ENCODE results near the gene SPDEF.

The SPDEF gene

GRCh38 chr6:34551720-34552119 lies 4.4 kb downstream of the SPDEF start:
- TF ChIP-seq CTCF (IDR thresholded peaks at IDR 0.05; ENCODE audit: extremely low read depth, missing control alignments): no peak
- DNase-seq (ENCODE audit: low spot score): no peak

- TF ChIP-seq CTCF (IDR thresholded peaks at IDR 0.05; ENCODE audit: extremely low read depth, missing control alignments): no peak
- no peak for DNase-seq (ENCODE audit: low spot score)
Measured at GRCh38 chr6:34549804-34550202, 6.3 kb downstream of the SPDEF start.

GRCh38 chr6:34549026-34549803 lies 6.9 kb downstream of the SPDEF start:
- DNase-seq (ENCODE audit: low spot score): no peak
- no peak for TF ChIP-seq CTCF (IDR thresholded peaks at IDR 0.05; ENCODE audit: extremely low read depth, missing control alignments)

- TF ChIP-seq CTCF (IDR thresholded peaks at IDR 0.05; ENCODE audit: extremely low read depth, missing control alignments): no peak
- DNase-seq (ENCODE audit: low spot score): no peak
Measured at GRCh38 chr6:34547701-34548644, 8.2 kb downstream of the SPDEF start.

- no peak for DNase-seq (ENCODE audit: low spot score)
- TF ChIP-seq CTCF (IDR thresholded peaks at IDR 0.05; ENCODE audit: extremely low read depth, missing control alignments): no peak
Measured at GRCh38 chr6:34546551-34547321, 9.4 kb downstream of the SPDEF start.

GRCh38 chr6:34544776-34545471 lies 11.2 kb downstream of the SPDEF start:
- DNase-seq (ENCODE audit: low spot score): no peak
- no peak for TF ChIP-seq CTCF (IDR thresholded peaks at IDR 0.05; ENCODE audit: extremely low read depth, missing control alignments)
